Activated naive CD4-positive, alpha-beta T cell treated with anti-CD3 and anti-CD28 coated beads for 36 hours (primary cell): ENCODE measurements around the gene ZIC5. TPM values are rescaled to one million over a fixed set of nuclear protein-coding genes. Genes with fewer than 3 reads are reported as not detected.

Source experiments
- CTCF ChIA-PET: fragments of 350-600 bp; sonication (Branson Sonifier 250); formaldehyde crosslinking; loops from one replicate; lab custom pipeline; 2021; ENCODE audit warnings: antibody characterized with exemption; lab: Charles Lee
- DNase-seq: peaks from one replicate; pipeline ENCODE4 v3.0.0-alpha.2; 2020
- H3K27ac Mint-ChIP-seq: one replicate; pipeline ENCODE4 v1.8.0; 2021; ENCODE audit warnings: mild to moderate bottlenecking, mixed read lengths
- H3K27me3 Mint-ChIP-seq: one replicate; pipeline ENCODE4 v1.8.0; 2021; ENCODE audit warnings: low read depth, mixed read lengths
- H3K36me3 Mint-ChIP-seq: one replicate; pipeline ENCODE4 v1.8.0; 2021; ENCODE audit warnings: low read depth, mixed read lengths
- H3K4me1 Mint-ChIP-seq: one replicate; pipeline ENCODE4 v1.8.0; 2021; ENCODE audit warnings: low read depth, mixed read lengths
- H3K4me3 Mint-ChIP-seq: one replicate; pipeline ENCODE4 v1.8.0; 2021; ENCODE audit warnings: mild to moderate bottlenecking, moderate library complexity, mixed read lengths
- H3K9me3 Mint-ChIP-seq: one replicate; pipeline ENCODE4 v1.8.0; 2021; ENCODE audit warnings: mixed read lengths
- intact Hi-C: fragments of 100-400 bp; cut with micrococcal nuclease; formaldehyde crosslinking; loops from one replicate; pipeline ENCODE4 v1.15.1; 2023
- total RNA-seq, 2 experiments: library from RNA; stranded (reverse); gene quantifications; one replicate each; pipeline ENCODE4 v1.2.3, GENCODE V29; 2021

ZIC5 gene
- total RNA-seq, 2 experiments from 2014 or later = not detected

DNA sequence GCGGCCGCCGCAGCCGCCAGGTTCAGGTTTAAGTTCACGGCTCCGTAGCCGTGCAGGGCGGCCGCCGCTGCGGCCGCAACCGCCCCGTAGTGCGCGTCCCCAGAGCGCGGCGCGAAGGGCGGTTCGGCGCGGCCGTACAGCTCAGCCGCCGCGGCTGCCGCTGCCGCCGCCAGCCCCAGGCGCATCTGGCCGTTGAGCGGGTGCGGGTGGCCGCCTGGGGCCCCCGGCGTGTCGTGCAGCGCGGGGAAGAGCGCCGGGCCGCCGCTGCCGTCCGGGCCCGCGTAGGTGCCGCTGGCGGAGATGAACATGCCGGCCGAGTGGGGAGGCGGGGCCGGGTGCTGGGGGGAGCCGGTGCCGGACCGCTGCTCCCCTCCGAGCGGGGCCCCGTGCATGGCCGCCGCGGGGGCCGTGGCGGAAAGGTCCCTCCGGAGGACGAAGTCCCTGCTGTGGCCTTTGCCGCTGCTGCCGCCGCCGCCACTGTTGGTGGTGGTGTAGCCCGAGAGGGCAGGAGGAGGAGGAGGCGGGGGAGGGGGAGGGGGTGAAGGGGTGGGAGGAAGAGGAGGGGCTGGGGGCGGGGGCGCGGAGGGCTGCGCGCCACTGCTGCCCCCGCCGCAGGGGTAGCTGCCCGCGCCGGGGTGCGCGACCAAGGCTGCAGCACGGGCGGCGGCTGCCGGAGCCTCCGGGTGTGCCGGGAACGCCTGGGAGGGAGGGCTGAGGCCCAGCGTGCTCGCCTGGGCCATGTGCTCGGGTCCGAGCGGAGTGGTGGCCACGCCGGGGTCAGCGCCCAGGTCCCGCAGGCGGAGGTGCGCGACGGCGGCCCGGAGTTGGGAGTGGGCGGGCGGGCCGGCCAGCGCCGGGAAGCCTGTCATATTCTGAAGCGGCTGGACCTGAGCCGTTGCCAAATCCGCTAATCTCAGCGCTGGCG, 654 bp downstream of the ZIC5 start:
- H3K4me1 Mint-ChIP-seq = peaks cover 23% of the 10 kb centered on the region
- peaks cover 5% of the 10 kb centered on the region for H3K36me3 Mint-ChIP-seq
- peaks cover 10% of the 10 kb centered on the region for H3K9me3 Mint-ChIP-seq
- peak overlapping the region; percentile 24 for H3K27ac Mint-ChIP-seq
- CTCF ChIA-PET = interaction anchor here (1.1 to 1.7 kb wide), 2 partner anchors 16 to 314 kb away, joined by 4 read pairs; no protein-coding TSS in a partner anchor
- peak overlapping the region; percentile 43 for H3K4me3 Mint-ChIP-seq
- DNase-seq = no peak
- peaks cover 76% of the 10 kb centered on the region for H3K27me3 Mint-ChIP-seq
- intact Hi-C loops = no loop called here

DNA sequence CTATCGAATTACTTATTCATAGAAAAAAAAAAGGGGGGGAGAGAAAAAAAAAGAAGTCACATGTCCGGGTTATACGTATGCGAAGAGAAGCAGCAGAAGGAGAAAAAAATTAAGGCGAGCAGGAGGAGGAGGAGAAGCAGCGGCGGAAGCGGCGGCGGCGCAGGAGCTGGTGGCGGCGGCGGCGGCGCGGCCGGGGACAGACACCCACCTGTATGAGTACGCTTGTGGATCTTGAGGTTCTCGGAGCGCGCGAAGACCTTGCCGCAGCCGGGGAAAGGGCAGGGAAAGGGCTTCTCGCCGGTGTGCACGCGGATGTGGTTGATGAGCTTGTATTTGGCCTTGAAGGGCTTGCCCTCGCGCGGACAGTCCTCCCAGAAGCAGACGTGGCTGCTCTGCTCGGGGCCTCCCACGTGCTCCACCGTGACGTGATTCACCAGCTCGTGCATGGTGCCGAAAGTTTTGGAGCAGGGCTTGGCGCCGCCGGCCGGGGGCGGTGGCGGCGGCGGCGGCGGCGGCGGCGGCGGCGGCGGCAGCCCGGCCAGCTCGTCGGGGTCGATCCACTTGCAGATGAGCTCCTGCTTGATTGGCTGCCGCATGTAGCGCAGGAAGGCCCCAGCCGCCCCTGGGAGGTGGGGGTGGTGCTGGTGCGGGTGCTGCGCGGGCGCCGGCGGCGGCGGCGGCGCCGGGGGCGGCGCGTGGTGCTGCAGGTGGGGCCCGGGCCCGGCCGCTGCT, 1.5 kb downstream of the ZIC5 start:
- Mint-ChIP-seq H3K4me3 (peak overlapping the region; percentile 71), H3K27me3 (peaks cover 75% of the 10 kb centered on the region), H3K36me3 (peaks cover 5% of the 10 kb centered on the region), H3K27ac (peak overlapping the region; percentile 30), H3K4me1 (peaks cover 23% of the 10 kb centered on the region), H3K9me3 (peaks cover 10% of the 10 kb centered on the region)
- CTCF ChIA-PET = interaction anchor here (0.6 to 1.7 kb wide), 3 partner anchors 17 to 313 kb away, joined by 3 to 4 read pairs (median 4); no protein-coding TSS in a partner anchor
- intact Hi-C loops = loop anchor here (10.0 kb wide), 1 partner anchor 525 kb away; no protein-coding TSS in a partner anchor
- peak; percentile 53 for DNase-seq

DNA sequence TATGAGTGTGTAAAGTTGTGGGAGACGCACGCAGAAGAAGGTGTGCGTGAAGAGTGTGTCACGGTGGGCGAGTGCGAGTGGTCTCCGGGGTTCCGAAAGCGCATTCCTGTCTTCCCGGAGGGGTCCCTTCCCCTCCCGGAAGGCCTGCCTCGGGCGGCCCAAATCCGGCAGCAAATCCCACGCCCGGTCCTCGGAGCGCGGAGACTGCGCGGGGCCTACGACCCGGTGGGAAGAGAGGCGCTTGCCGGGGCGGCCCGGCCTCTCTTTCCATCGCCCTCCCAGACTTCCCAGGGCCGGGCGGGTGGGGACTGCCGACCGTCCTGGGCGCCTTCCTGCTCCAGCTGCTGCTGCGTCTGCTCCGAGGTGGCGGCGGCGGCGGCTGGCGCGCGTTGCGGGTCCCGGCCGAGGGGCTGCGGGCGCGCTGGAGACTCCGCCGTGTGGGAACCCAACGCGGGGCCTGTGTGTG, 2.1 kb downstream of the ZIC5 start:
- H3K9me3 Mint-ChIP-seq = peaks cover 10% of the 10 kb centered on the region
- no peak for DNase-seq
- H3K27me3 Mint-ChIP-seq = peaks cover 69% of the 10 kb centered on the region
- intact Hi-C loops = loop anchor here (10.0 kb wide), 1 partner anchor 525 kb away; no protein-coding TSS in a partner anchor
- CTCF ChIA-PET = interaction anchor here (1.1 to 1.7 kb wide), 2 partner anchors 18 to 313 kb away, joined by 4 read pairs; no protein-coding TSS in a partner anchor
- peaks cover 23% of the 10 kb centered on the region for H3K4me1 Mint-ChIP-seq
- H3K36me3 Mint-ChIP-seq = peaks cover 5% of the 10 kb centered on the region
- peak overlapping the region; percentile 74 for H3K4me3 Mint-ChIP-seq
- peak overlapping the region; percentile 53 for H3K27ac Mint-ChIP-seq

DNA sequence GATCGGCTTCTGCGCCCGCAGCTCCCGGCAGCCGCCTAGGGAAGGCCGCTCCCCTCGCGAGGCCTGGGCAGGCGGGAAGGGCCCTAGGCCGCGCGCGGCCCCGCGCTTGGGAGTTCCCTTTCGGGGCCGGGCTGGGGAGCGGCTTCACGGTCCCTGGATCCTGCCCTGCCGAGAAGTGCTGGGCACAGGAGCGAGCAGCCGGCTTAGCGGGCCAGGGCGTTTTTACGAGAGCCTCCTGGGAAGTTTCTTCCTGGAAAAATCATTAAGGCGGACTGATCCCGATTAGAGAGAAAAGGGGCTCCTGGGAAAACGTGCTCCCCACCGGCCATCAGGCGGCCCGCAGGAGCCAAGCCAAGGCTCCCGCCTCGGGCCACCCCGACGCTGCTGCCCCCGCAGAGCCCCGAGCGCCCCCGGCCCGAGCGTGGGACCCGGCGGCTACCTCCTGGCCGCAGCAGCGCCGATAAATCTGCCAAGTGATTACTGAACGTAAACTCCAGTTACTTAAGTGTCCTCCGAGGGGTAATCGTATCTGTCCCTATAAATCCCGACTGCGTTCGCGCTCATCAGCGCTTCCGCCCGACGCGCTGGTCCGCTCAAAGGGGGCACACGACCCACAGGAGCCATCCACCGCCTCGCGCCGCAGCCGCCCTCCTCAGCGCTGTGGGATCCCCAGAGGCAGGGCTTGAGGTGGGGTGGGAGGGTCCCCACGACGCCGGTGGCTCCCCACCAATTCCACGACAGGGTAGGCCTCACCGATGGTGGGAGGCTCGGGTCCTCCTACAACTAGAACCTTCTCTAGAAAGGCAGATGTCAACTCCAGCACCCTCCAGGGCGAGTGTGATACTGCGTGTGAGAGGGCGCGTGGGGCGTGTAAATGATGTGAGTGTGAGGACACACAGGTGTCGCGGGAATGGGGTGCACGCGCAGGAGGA, 2.8 kb downstream of the ZIC5 start:
- Mint-ChIP-seq H3K27me3 (peaks cover 67% of the 10 kb centered on the region), H3K9me3 (peaks cover 8% of the 10 kb centered on the region), H3K4me3 (peak overlapping the region; percentile 74), H3K4me1 (peaks cover 23% of the 10 kb centered on the region), H3K36me3 (peaks cover 5% of the 10 kb centered on the region), H3K27ac (peak overlapping the region; percentile 53)
- CTCF ChIA-PET = no interaction called here
- intact Hi-C loops = loop anchor here (1.0 to 10.0 kb wide), 2 partner anchors 24 to 524 kb away; no protein-coding TSS in a partner anchor
- no peak for DNase-seq

DNA sequence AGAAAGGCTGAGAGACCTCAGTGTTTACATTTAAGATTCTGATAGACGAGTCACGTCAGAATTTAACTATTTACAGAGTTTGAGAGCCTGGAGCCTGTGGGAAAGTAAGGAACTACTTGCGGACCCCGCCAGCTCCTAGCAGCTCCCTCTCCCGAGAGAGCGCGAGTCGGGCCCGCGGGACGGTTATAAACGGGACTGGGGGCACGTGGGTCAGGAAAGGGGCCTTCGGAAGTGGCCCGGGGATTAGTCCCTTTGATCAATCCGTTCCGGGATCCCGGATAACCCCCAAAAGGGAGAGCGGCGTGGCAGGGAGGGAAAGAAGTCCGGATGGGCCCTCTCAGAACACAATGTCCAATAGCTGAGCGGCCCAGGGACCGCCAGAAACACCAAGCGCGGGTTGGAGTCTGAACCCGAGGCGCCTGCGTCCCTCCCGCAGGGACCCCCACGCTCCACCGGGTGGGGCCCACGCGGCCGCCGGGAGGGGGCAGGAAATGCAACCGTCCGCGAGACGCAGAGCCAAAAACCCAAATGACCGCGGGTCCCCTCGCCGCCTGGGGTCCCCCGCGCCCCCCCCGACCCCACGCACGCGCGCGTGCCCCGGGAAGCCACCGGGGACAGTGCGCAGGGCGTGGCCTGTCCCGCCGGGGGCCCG, 3.6 kb downstream of the ZIC5 start:
- no peak overlapping the region for H3K27ac Mint-ChIP-seq
- H3K4me1 Mint-ChIP-seq = peaks cover 23% of the 10 kb centered on the region
- peaks cover 61% of the 10 kb centered on the region for H3K27me3 Mint-ChIP-seq
- no peak for DNase-seq
- peaks cover 5% of the 10 kb centered on the region for H3K9me3 Mint-ChIP-seq
- peaks cover 5% of the 10 kb centered on the region for H3K36me3 Mint-ChIP-seq
- intact Hi-C loops = loop anchor here (1.0 to 10.0 kb wide), 3 partner anchors 9 to 523 kb away; no protein-coding TSS in a partner anchor
- H3K4me3 Mint-ChIP-seq = no peak overlapping the region
- CTCF ChIA-PET = no interaction called here

DNA sequence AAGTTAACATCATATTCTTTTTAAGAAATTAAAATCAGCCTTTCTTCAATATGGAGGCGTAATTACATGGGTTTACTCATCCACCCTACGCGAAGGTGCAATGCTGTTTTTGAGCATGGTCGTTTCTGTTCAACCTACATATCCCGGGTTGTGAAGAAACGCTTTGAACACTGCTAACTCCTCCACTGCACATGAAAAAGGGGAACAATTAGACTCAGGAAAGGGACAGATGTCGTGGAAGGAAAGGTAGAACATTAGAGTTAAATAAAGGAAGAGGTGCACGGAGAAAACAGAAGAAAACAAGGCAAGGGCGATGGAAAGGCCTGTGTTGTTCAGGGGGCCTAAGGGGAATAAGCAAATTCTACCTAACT, 4.1 kb downstream of the ZIC5 start:
- intact Hi-C loops = loop anchor here (1.0 to 10.0 kb wide), 2 partner anchors 8 to 523 kb away; no protein-coding TSS in a partner anchor
- Mint-ChIP-seq H3K9me3 (peaks cover 4% of the 10 kb centered on the region), H3K4me3 (no peak overlapping the region), H3K36me3 (peaks cover 5% of the 10 kb centered on the region), H3K27me3 (peaks cover 59% of the 10 kb centered on the region), H3K27ac (no peak overlapping the region), H3K4me1 (peaks cover 23% of the 10 kb centered on the region)
- no peak for DNase-seq
- CTCF ChIA-PET = no interaction called here

DNA sequence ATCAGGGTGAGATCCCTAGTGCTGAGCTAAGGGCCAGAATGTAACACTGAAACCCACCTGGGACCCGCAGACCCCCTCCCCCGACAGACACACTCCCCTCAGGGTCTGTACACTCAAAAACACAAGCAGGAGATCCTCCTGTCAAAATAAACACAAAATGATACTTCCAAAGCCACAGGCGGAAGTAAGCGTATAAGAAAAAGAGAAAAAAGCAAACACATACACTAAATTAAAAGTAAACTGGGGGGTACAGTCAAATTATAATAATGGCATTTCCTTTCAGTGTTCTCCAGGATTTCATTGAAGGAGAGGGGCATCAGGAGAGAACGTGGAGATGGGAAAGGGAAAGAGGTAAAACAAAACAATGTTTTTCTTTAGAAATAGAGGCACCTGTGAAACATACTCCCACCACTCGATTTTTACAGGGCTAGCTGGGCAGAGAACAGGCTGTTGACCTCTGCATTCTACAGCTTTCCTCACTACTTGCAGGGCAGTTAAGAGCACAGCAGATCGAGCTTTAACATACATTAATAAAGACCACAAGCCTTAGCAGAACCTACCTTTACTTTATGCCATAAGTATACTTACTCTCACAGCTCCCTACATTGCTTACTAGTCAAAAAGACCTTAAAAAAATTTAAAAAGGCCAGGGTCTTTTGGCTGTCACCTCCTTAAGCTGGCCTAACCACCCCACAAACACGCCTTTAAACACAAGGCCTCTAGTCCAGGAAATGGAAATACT, 5.3 kb downstream of the ZIC5 start:
- no peak overlapping the region for H3K4me3 Mint-ChIP-seq
- H3K27me3 Mint-ChIP-seq = peaks cover 59% of the 10 kb centered on the region
- no peaks in the 10 kb centered on the region for H3K9me3 Mint-ChIP-seq
- intact Hi-C loops = loop anchor here (10.0 kb wide), 1 partner anchor 521 kb away; no protein-coding TSS in a partner anchor
- H3K36me3 Mint-ChIP-seq = peaks cover 5% of the 10 kb centered on the region
- H3K4me1 Mint-ChIP-seq = peaks cover 17% of the 10 kb centered on the region
- H3K27ac Mint-ChIP-seq = no peak overlapping the region
- no peak for DNase-seq
- CTCF ChIA-PET = interaction anchor here (0.6 to 1.0 kb wide), 2 partner anchors 23 to 148 kb away, joined by 3 read pairs; no protein-coding TSS in a partner anchor

DNA sequence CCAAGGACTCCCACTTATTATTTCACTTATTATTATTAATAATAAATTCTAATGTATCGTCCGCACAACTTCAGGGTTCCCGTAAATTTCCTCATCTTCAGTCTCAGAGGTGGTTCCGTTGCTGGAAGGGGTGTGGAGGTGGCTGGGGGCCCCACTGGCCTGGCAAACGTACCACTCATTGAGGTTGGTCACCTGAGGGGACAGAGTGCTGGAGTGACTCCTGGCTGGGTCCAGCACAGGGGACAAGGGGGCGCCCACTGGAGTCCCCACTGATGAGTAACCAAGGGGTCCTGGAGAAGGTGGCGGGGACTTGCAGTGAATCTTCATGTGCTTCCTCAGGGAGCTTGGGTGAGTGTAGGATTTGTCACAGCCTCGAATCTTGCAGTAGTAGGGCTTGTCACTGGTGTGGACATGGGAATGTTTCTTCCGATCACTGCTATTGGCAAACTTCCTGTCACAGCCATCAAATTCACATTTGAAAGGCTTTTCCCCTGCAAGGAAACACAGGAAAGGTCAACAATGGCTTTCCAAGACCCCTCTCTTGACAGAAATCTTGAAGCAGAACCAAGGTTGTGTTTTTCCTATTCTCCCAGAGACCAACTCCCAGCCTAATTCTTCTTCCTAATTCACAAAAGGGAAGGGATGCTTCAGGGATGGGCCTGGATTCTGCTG, 6.1 kb downstream of the ZIC5 start:
- Mint-ChIP-seq H3K27me3 (peaks cover 65% of the 10 kb centered on the region), H3K36me3 (peaks cover 5% of the 10 kb centered on the region), H3K4me3 (no peak overlapping the region), H3K27ac (no peak overlapping the region), H3K4me1 (peaks cover 17% of the 10 kb centered on the region), H3K9me3 (no peaks in the 10 kb centered on the region)
- intact Hi-C loops = loop anchor here (10.0 kb wide), 1 partner anchor 521 kb away; no protein-coding TSS in a partner anchor
- CTCF ChIA-PET = no interaction called here
- no peak for DNase-seq

DNA sequence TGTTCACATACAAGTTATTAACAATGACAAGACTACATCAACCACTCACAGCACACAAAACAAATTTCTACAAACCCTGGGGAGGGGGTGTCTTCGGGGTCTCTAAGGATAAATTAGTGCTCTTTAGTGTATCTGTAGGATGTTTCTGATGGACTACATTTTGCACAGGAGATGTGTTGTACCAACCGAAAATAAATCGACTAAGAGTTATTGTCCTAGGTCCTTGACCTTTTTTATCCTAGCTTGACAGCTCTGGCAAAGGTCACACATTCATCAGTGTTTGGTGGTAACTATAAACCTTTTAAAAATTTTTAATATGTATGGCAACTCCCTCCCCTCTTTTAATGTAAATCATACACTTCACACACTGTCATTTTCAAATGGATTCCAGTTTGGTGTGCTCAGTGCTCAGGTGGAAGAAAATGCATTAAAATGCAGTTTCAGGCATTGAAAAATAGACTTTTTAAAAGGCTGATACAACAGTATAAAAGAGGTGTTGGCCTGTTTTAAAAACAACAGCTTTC, 7.7 kb downstream of the ZIC5 start:
- peaks cover 3% of the 10 kb centered on the region for H3K36me3 Mint-ChIP-seq
- intact Hi-C loops = loop anchor here (10.0 kb wide), 1 partner anchor 519 kb away; no protein-coding TSS in a partner anchor
- H3K4me1 Mint-ChIP-seq = peaks cover 16% of the 10 kb centered on the region
- peaks cover 65% of the 10 kb centered on the region for H3K27me3 Mint-ChIP-seq
- no peak overlapping the region for H3K27ac Mint-ChIP-seq
- H3K9me3 Mint-ChIP-seq = no peaks in the 10 kb centered on the region
- CTCF ChIA-PET = no interaction called here
- H3K4me3 Mint-ChIP-seq = no peak overlapping the region
- DNase-seq = no peak

DNA sequence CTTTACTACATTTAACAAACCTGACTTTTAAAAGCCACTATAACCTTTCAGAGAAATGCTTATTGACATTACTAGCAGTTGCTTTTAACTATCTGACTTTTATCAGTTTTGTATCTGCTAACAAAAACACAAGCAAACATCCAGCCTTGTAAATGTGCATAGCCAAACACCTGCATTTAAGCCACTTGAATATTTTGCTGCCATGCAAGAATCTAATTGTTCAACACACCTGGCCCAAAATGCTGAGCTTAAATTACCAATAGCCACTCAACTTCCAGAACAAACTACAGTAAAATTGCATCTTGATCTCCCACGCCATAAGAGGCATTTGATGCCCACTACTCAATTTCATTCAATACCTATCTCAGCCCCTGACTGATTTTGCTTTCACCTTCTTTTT, 9.3 kb downstream of the ZIC5 start:
- Mint-ChIP-seq H3K9me3 (no peaks in the 10 kb centered on the region), H3K36me3 (no peaks in the 10 kb centered on the region), H3K27me3 (peaks cover 72% of the 10 kb centered on the region), H3K27ac (no peak overlapping the region), H3K4me1 (peaks cover 14% of the 10 kb centered on the region), H3K4me3 (no peak overlapping the region)
- CTCF ChIA-PET = no interaction called here
- intact Hi-C loops = loop anchor here (10.0 kb wide), 1 partner anchor 517 kb away; no protein-coding TSS in a partner anchor
- no peak for DNase-seq
